NOMO-1 treated with DMSO at 0.1 percent for 48 hours (cell line): ENCODE measurements around the gene KLF15.

Experiments
- DNase-seq: peaks from one replicate; lab custom pipeline; 2025; ENCODE audit not compliant: unreplicated experiment; lab: John Stamatoyannopoulos, UW

KLF15 gene

GRCh38 chr3:126389794-126390146 is 32.6 kb upstream of the KLF15 start:
- no peak for DNase-seq

GRCh38 chr3:126389112-126389793 is 32.0 kb upstream of the KLF15 start:
- peak; percentile 84 for DNase-seq

GRCh38 chr3:126381966-126382365 is 24.8 kb upstream of the KLF15 start:
- DNase-seq = no peak

- no peak for DNase-seq
Measured at GRCh38 chr3:126380011-126380768, 23.0 kb upstream of the KLF15 start.

- no peak for DNase-seq
Measured at GRCh38 chr3:126378341-126378751, 21.1 kb upstream of the KLF15 start.

GRCh38 chr3:126377211-126377610 is 20.0 kb upstream of the KLF15 start:
- no peak for DNase-seq

GRCh38 chr3:126376444-126376843 is 19.2 kb upstream of the KLF15 start:
- no peak for DNase-seq

GRCh38 chr3:126375835-126376331 is 18.7 kb upstream of the KLF15 start:
- no peak for DNase-seq

GRCh38 chr3:126373682-126374601 is 16.7 kb upstream of the KLF15 start:
- DNase-seq = no peak

GRCh38 chr3:126373146-126373613 is 16.0 kb upstream of the KLF15 start:
- no peak for DNase-seq

- no peak for DNase-seq
Measured at GRCh38 chr3:126372413-126373145, 15.4 kb upstream of the KLF15 start.

- no peak for DNase-seq
Measured at GRCh38 chr3:126371096-126371705, 14.0 kb upstream of the KLF15 start.

- no peak for DNase-seq
Measured at GRCh38 chr3:126370606-126371005, 13.4 kb upstream of the KLF15 start.

- DNase-seq = no peak
Measured at GRCh38 chr3:126370055-126370454, 12.8 kb upstream of the KLF15 start.

GRCh38 chr3:126369490-126369889 is 12.3 kb upstream of the KLF15 start:
- DNase-seq = no peak

- DNase-seq = no peak
Measured at GRCh38 chr3:126367316-126367805, 10.2 kb upstream of the KLF15 start.

GRCh38 chr3:126365351-126366277 is 8.4 kb upstream of the KLF15 start:
- no peak for DNase-seq

- DNase-seq = no peak
Measured at GRCh38 chr3:126364731-126365301, 7.6 kb upstream of the KLF15 start.
